H9 (cell line): ENCODE measurements around the gene CCDC148. TPM values are rescaled to one million over a fixed set of nuclear protein-coding genes. Genes with fewer than 3 reads are reported as not detected.

Experiments
- DNase-seq: peaks from one replicate; pipeline ENCODE4 v3.0.0-alpha.2; 2017
- H2AFZ ChIP-seq: one replicate; pipeline ENCODE4 v1.6.1; 2013; ENCODE audit warnings: mild to moderate bottlenecking, low read length, control low read depth, moderate library complexity
- H2AK5ac ChIP-seq: 2 replicates; pipeline ENCODE4 v1.6.1; 2013; ENCODE audit warnings: low read length, control low read depth, mixed read lengths; ENCODE audit not compliant: insufficient read length
- H2BK120ac ChIP-seq: one replicate; pipeline ENCODE4 v1.6.1; 2013; ENCODE audit warnings: low read depth, mild to moderate bottlenecking, low read length, control low read depth, inconsistent platforms; ENCODE audit not compliant: poor library complexity, severe bottlenecking
- H2BK12ac ChIP-seq: 2 replicates; pipeline ENCODE4 v1.6.1; 2013; ENCODE audit warnings: low read length, control low read depth, mixed read lengths, low read depth; ENCODE audit not compliant: insufficient read length
- H2BK15ac ChIP-seq: 2 replicates; pipeline ENCODE4 v1.6.1; 2013; ENCODE audit warnings: low read depth, low read length, control low read depth
- H2BK20ac ChIP-seq: one replicate; pipeline ENCODE4 v1.6.1; 2013; ENCODE audit warnings: low read depth, mild to moderate bottlenecking, low read length, control low read depth, inconsistent platforms; ENCODE audit not compliant: poor library complexity, severe bottlenecking
- H2BK5ac ChIP-seq: 2 replicates; pipeline ENCODE4 v1.6.1; 2013; ENCODE audit warnings: low read length, control low read depth, mixed read lengths; ENCODE audit not compliant: insufficient read length
- H3K14ac ChIP-seq: 2 replicates; pipeline ENCODE4 v1.6.1; 2013; ENCODE audit warnings: low read length, control low read depth; ENCODE audit not compliant: insufficient read depth
- H3K18ac ChIP-seq: 2 replicates; pipeline ENCODE4 v1.6.1; 2013; ENCODE audit warnings: low read depth, mild to moderate bottlenecking, mixed read lengths, low read length, control low read depth; ENCODE audit not compliant: insufficient read length
- H3K23ac ChIP-seq: 2 replicates; pipeline ENCODE4 v1.6.1; 2013; ENCODE audit warnings: low read length, control low read depth, mixed read lengths, low read depth; ENCODE audit not compliant: insufficient read length
- H3K23me2 ChIP-seq: 2 replicates; pipeline ENCODE4 v1.6.1; 2013; ENCODE audit warnings: low read depth, mild to moderate bottlenecking, mixed read lengths, low read length, control low read depth; ENCODE audit not compliant: insufficient read length, poor library complexity, severe bottlenecking
- H3K27ac ChIP-seq: 2 replicates; pipeline ENCODE4 v1.5.1; 2013; ENCODE audit warnings: low read length, control low read depth, mixed read lengths, low read depth; ENCODE audit not compliant: insufficient read length
- H3K27me3 ChIP-seq: 2 replicates; pipeline ENCODE4 v1.6.1; 2013; ENCODE audit warnings: low read length, control low read depth, inconsistent platforms; ENCODE audit not compliant: insufficient read depth
- H3K4ac ChIP-seq: 2 replicates; pipeline ENCODE4 v1.6.1; 2013; ENCODE audit warnings: low read depth, mild to moderate bottlenecking, control low read depth, inconsistent platforms, low read length, moderate library complexity
- H3K4me1 ChIP-seq: 2 replicates; pipeline ENCODE4 v1.6.1; 2013; ENCODE audit warnings: low read length, control low read depth, inconsistent platforms; ENCODE audit not compliant: insufficient read depth
- H3K4me2 ChIP-seq: 2 replicates; pipeline ENCODE4 v1.6.1; 2013; ENCODE audit warnings: low read length, control low read depth, mixed read lengths; ENCODE audit not compliant: insufficient read length, insufficient read depth
- H3K56ac ChIP-seq: 2 replicates; pipeline ENCODE4 v1.6.1; 2013; ENCODE audit warnings: low read depth, mild to moderate bottlenecking, mixed read lengths, low read length, control low read depth; ENCODE audit not compliant: insufficient read length
- H3K79me1 ChIP-seq: 2 replicates; pipeline ENCODE4 v1.6.1; 2013; ENCODE audit warnings: low read depth, mild to moderate bottlenecking, moderate library complexity, low read length, control low read depth, inconsistent platforms; ENCODE audit not compliant: insufficient read depth, poor library complexity, severe bottlenecking
- H3K79me2 ChIP-seq: 2 replicates; pipeline ENCODE4 v1.6.1; 2013; ENCODE audit warnings: low read length, control low read depth, inconsistent platforms; ENCODE audit not compliant: insufficient read depth
- H3K9ac ChIP-seq: 2 replicates; pipeline ENCODE4 v1.6.1; 2013; ENCODE audit warnings: low read length, control low read depth, mixed read lengths; ENCODE audit not compliant: insufficient read length; ENCODE audit errors: extremely low read depth
- H3K9me3 ChIP-seq: one replicate; pipeline ENCODE4 v1.6.1; 2013; ENCODE audit warnings: low read depth, low read length, inconsistent platforms; ENCODE audit not compliant: control insufficient read depth
- H3T11ph ChIP-seq: one replicate; pipeline ENCODE4 v1.6.1; 2013; ENCODE audit warnings: mild to moderate bottlenecking, low read length, control low read depth, inconsistent platforms
- H4K20me1 ChIP-seq: one replicate; pipeline ENCODE4 v1.6.1; 2013; ENCODE audit not compliant: control insufficient read depth, insufficient read length, insufficient read depth
- H4K5ac ChIP-seq: 2 replicates; pipeline ENCODE4 v1.6.1; 2013; ENCODE audit warnings: low read depth, mild to moderate bottlenecking, mixed read lengths, low read length, control low read depth; ENCODE audit not compliant: insufficient read length
- H4K8ac ChIP-seq: replicated peaks from 2 replicates; pipeline ENCODE4 v1.6.1; 2013; ENCODE audit warnings: low read length, control low read depth, mixed read lengths, low read depth; ENCODE audit not compliant: insufficient read length
- H4K91ac ChIP-seq: 2 replicates; pipeline ENCODE4 v1.6.1; 2013; ENCODE audit warnings: low read depth, mild to moderate bottlenecking, moderate library complexity, mixed read lengths, low read length, control low read depth; ENCODE audit not compliant: insufficient read length
- H3K27ac Mint-ChIP-seq, 3 experiments: 2 replicates in 2 of 3; 3 replicates in 1 of 3; pipeline ENCODE4 v1.8.0; 2020 to 2021; ENCODE audit warnings: mixed read lengths in 3 of 3, mild to moderate bottlenecking in 1 of 3, moderate library complexity in 1 of 3
- H3K27me3 Mint-ChIP-seq: 2 replicates; pipeline ENCODE4 v1.8.0; 2021; ENCODE audit warnings: low read depth, mild to moderate bottlenecking, moderate library complexity, mixed read lengths
- H3K36me3 Mint-ChIP-seq, 3 experiments: 2 replicates in 2 of 3; 3 replicates in 1 of 3; pipeline ENCODE4 v1.8.0; 2020 to 2021; ENCODE audit warnings: low read depth in 3 of 3, mixed read lengths in 3 of 3; ENCODE audit not compliant: insufficient read depth in 1 of 3
- H3K4me1 Mint-ChIP-seq, 2 experiments: 2 replicates each; pipeline ENCODE4 v1.8.0; 2020; ENCODE audit warnings: mixed read lengths in 2 of 2
- H3K4me3 Mint-ChIP-seq, 2 experiments: 2 replicates in 1 of 2; 3 replicates in 1 of 2; pipeline ENCODE4 v1.8.0; 2020 to 2021; ENCODE audit warnings: mild to moderate bottlenecking in 2 of 2, mixed read lengths in 2 of 2, moderate library complexity in 1 of 2
- H3K9me3 Mint-ChIP-seq, 2 experiments: 2 replicates in 1 of 2; 3 replicates in 1 of 2; pipeline ENCODE4 v1.8.0; 2020; ENCODE audit warnings: mild to moderate bottlenecking in 2 of 2, mixed read lengths in 2 of 2, moderate library complexity in 1 of 2
- CTCF ChIP-seq: fragments of 200-600 bp; sonication (generic); conservative IDR thresholded peaks from 3 replicates; pipeline ENCODE4 v1.8.0; 2021; ENCODE audit warnings: antibody characterized with exemption, mild to moderate bottlenecking
- total RNA-seq: library from RNA; stranded (reverse); gene quantifications from 2 replicates; pipeline ENCODE4 v1.2.1, GENCODE V29; 2021

The CCDC148 gene
- total RNA-seq, 1 experiment from 2014 or later: 1.5 TPM

- H3K18ac ChIP-seq: no peak overlapping the region
Measured at GRCh38 chr2:158432117-158432516, 24.4 kb downstream of the CCDC148 start.

More at GRCh38 chr2:158432117-158432516, 24.4 kb downstream of the CCDC148 start:
- Histone ChIP-seq H4K91ac (no peak overlapping the region), H3K56ac (no peak overlapping the region), H2BK120ac (no peak overlapping the region), H3K9ac (no peak overlapping the region), H3K9me3 (no peaks in the 10 kb centered on the region), H3K4me1 (no peaks in the 10 kb centered on the region), H3K79me2 (no peaks in the 10 kb centered on the region; the same call in 1 of the 2 replicates), H4K20me1 (no peaks in the 10 kb centered on the region), H3K23ac (no peak overlapping the region), H4K8ac (no peak overlapping the region), H3K4ac (no peak overlapping the region), H3K27ac (no peak overlapping the region), H2BK20ac (no peak overlapping the region), H4K5ac (no peak overlapping the region), H3T11ph (no peak overlapping the region), H3K4me2 (no peak overlapping the region), H3K27me3 (no peaks in the 10 kb centered on the region), H2AK5ac (no peak overlapping the region), H3K23me2 (no peaks in the 10 kb centered on the region), H2AFZ (no peak overlapping the region), H3K14ac (no peak overlapping the region), H2BK15ac (no peak overlapping the region), H3K79me1 (no peaks in the 10 kb centered on the region), H2BK5ac (no peak overlapping the region), H2BK12ac (no peak overlapping the region)
- Mint-ChIP-seq H3K9me3 (peaks cover 22% of the 10 kb centered on the region in 2 experiments), H3K4me1 (no peaks in the 10 kb centered on the region), H3K27ac (no peak overlapping the region), H3K27me3 (no peaks in the 10 kb centered on the region; the same call in 1 of the 2 replicates), H3K4me3 (no peak overlapping the region), H3K36me3 (peaks cover 5 to 15% (median 9%) of the 10 kb centered on the region in 3 experiments; a peak in 5 of 7 replicates)
- TF ChIP-seq CTCF: no peak
- no peak for DNase-seq
